WERI-Rb-1 (cell line): ENCODE measurements around the gene COL4A1.

Experiments used
- DNase-seq: peaks from one replicate; pipeline ENCODE4 v3.0.0-alpha.2; 2020
- H3K27ac ChIP-seq: fragments of 250-450 bp; sonication (Bioruptor Pico); 2 replicates; pipeline ENCODE4 v1.5.1; 2020; ENCODE audit warnings: mild to moderate bottlenecking, moderate library complexity
- H3K27me3 ChIP-seq: fragments of 250-450 bp; sonication (Bioruptor Pico); 2 replicates; pipeline ENCODE4 v1.5.1; 2021; ENCODE audit warnings: mild to moderate bottlenecking, low read depth, moderate library complexity; ENCODE audit not compliant: insufficient read depth, severe bottlenecking
- H3K36me3 ChIP-seq: fragments of 250-450 bp; sonication (Bioruptor Pico); 2 replicates; pipeline ENCODE4 v1.5.1; 2020; ENCODE audit warnings: mild to moderate bottlenecking, moderate library complexity
- H3K4me3 ChIP-seq: 2 replicates; pipeline ENCODE4 v1.5.1; 2011; ENCODE audit warnings: low read depth, mild to moderate bottlenecking, control low read depth, low read length
- H3K9me3 ChIP-seq: fragments of 250-450 bp; sonication (Bioruptor Pico); 2 replicates; pipeline ENCODE4 v1.5.1; 2021; ENCODE audit warnings: mild to moderate bottlenecking, moderate library complexity; ENCODE audit not compliant: severe bottlenecking
- CTCF ChIP-seq: IDR thresholded peaks from 2 replicates; pipeline ENCODE4 v1.5.1; 2011; ENCODE audit warnings: low read depth, mild to moderate bottlenecking, control low read depth, inconsistent platforms, low read length

COL4A1 gene

GRCh38 chr13:110340812-110341444, 34.0 kb upstream of the COL4A1 start:
- Histone ChIP-seq H3K27me3 (no peaks in the 10 kb centered on the region), H3K4me3 (no peak overlapping the region), H3K9me3 (no peaks in the 10 kb centered on the region), H3K36me3 (no peaks in the 10 kb centered on the region), H3K27ac (no peak overlapping the region)
- no peak for TF ChIP-seq CTCF
- DNase-seq, result no peak

GRCh38 chr13:110339975-110340550, 33.1 kb upstream of the COL4A1 start:
- Histone ChIP-seq H3K4me3 (no peak overlapping the region), H3K27me3 (no peaks in the 10 kb centered on the region), H3K9me3 (no peaks in the 10 kb centered on the region), H3K27ac (no peak overlapping the region), H3K36me3 (no peaks in the 10 kb centered on the region)
- DNase-seq, result no peak
- TF ChIP-seq CTCF, result no peak

GRCh38 chr13:110339263-110339662, 32.3 kb upstream of the COL4A1 start:
- DNase-seq, result no peak
- no peak for TF ChIP-seq CTCF
- Histone ChIP-seq H3K27ac (no peak overlapping the region), H3K36me3 (no peaks in the 10 kb centered on the region), H3K27me3 (no peaks in the 10 kb centered on the region), H3K4me3 (no peak overlapping the region), H3K9me3 (no peaks in the 10 kb centered on the region)

GRCh38 chr13:110338441-110339101, 31.6 kb upstream of the COL4A1 start:
- Histone ChIP-seq H3K36me3 (no peaks in the 10 kb centered on the region), H3K9me3 (no peaks in the 10 kb centered on the region), H3K27me3 (no peaks in the 10 kb centered on the region), H3K4me3 (no peak overlapping the region), H3K27ac (no peak overlapping the region)
- no peak for DNase-seq
- TF ChIP-seq CTCF, result no peak

- H3K4me3 ChIP-seq, result no peak overlapping the region
- no peak for TF ChIP-seq CTCF
- H3K27ac ChIP-seq, result no peak overlapping the region
- no peaks in the 10 kb centered on the region for H3K9me3 ChIP-seq
- DNase-seq, result no peak
- no peaks in the 10 kb centered on the region for H3K36me3 ChIP-seq
- no peaks in the 10 kb centered on the region for H3K27me3 ChIP-seq
These were observed 30.3 kb upstream of the COL4A1 start for GRCh38 chr13:110337247-110337646.
